Measurements from ENCODE around the gene VPS54.
A peak's percentile ranks its signal among the peaks of the same experiment; 100 is the strongest.

The VPS54 gene

GRCh38 chr2:63843093-63843492 is 176.1 kb downstream of the VPS54 start:
- Histone ChIP-seq H3K27me3 (ENCODE audit: insufficient read depth, poor library complexity, severe bottlenecking) (no peaks in the 10 kb centered on the region), H3K4me3 (replicated peaks; ENCODE audit: insufficient read depth, low read length) (peak overlapping the region; percentile 76), H3K27ac (replicated peaks) (peak overlapping the region; percentile 99; the same call in 1 of the 2 replicates)
- TF ChIP-seq SPI1 (IDR thresholded peaks at IDR 0.05; ENCODE audit: borderline replicate concordance, low read depth) (no peak), CTCF (IDR thresholded peaks at IDR 0.05; ENCODE audit: insufficient read depth, low read length) (no peak), REST (IDR thresholded peaks at IDR 0.05; ENCODE audit: insufficient replicate concordance, low read depth) (no peak), GABPA (IDR thresholded peaks at IDR 0.05; ENCODE audit: low read depth) (no peak), POLR2AphosphoS5 (IDR thresholded peaks at IDR 0.05; ENCODE audit: low read depth) (no peak)
- no peak for DNase-seq (ENCODE audit: low read depth in 1 of 2, low spot score in 1 of 2)

- DNase-seq (ENCODE audit: low read depth in 1 of 2, low spot score in 1 of 2) = peak; percentile 51 to 59
- TF ChIP-seq POLR2AphosphoS5 (IDR thresholded peaks at IDR 0.05; ENCODE audit: low read depth) (no peak), REST (IDR thresholded peaks at IDR 0.05; ENCODE audit: insufficient replicate concordance, low read depth) (no peak), CTCF (IDR thresholded peaks at IDR 0.05; ENCODE audit: insufficient read depth, low read length) (no peak), SPI1 (IDR thresholded peaks at IDR 0.05; ENCODE audit: borderline replicate concordance, low read depth) (no peak), GABPA (IDR thresholded peaks at IDR 0.05; ENCODE audit: low read depth) (no peak)
- H3K27ac ChIP-seq (replicated peaks) = peak overlapping the region; percentile 99
Observed at GRCh38 chr2:63842149-63843061, 176.8 kb downstream of the VPS54 start.

More at GRCh38 chr2:63842149-63843061, 176.8 kb downstream of the VPS54 start:
- Histone ChIP-seq H3K27me3 (ENCODE audit: insufficient read depth, poor library complexity, severe bottlenecking) (no peaks in the 10 kb centered on the region), H3K4me3 (replicated peaks; ENCODE audit: insufficient read depth, low read length) (peak overlapping the region; percentile 76)

Measured in HL-60 (cell line).